ENCODE measurements around the gene PKM.

- TF ChIP-seq EZH2 (IDR thresholded peaks at IDR 0.05; ENCODE audit: borderline replicate concordance, low read length) = no peak
- TF ChIP-seq, protein P1, sequence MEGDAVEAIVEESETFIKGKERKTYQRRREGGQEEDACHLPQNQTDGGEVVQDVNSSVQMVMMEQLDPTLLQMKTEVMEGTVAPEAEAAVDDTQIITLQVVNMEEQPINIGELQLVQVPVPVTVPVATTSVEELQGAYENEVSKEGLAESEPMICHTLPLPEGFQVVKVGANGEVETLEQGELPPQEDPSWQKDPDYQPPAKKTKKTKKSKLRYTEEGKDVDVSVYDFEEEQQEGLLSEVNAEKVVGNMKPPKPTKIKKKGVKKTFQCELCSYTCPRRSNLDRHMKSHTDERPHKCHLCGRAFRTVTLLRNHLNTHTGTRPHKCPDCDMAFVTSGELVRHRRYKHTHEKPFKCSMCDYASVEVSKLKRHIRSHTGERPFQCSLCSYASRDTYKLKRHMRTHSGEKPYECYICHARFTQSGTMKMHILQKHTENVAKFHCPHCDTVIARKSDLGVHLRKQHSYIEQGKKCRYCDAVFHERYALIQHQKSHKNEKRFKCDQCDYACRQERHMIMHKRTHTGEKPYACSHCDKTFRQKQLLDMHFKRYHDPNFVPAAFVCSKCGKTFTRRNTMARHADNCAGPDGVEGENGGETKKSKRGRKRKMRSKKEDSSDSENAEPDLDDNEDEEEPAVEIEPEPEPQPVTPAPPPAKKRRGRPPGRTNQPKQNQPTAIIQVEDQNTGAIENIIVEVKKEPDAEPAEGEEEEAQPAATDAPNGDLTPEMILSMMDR (conservative IDR thresholded peaks at IDR 0.05 in 1 of 2, IDR thresholded peaks at IDR 0.05 in 1 of 2; ENCODE audit: extremely low read depth in 1 of 2, insufficient read depth in 1 of 2, low read depth in 1 of 2, low read length in 2 of 2) = peak; percentile 96 to 98
These were observed 31.2 kb downstream of the PKM start for GRCh38 chr15:72199721-72200212.

All from mammary epithelial cell (primary cell).